Inferior parietal cortex (tissue), 1 donor: ENCODE results near the gene WWC1.

Experiments used
- DNase-seq: peaks from one replicate; pipeline ENCODE4 v3.0.0-alpha.2; 2016; ENCODE audit errors: extremely low spot score

WWC1 gene

GRCh38 chr5:168362097-168362885, 70.8 kb downstream of the WWC1 start:
- DNase-seq, result no peak

DNA sequence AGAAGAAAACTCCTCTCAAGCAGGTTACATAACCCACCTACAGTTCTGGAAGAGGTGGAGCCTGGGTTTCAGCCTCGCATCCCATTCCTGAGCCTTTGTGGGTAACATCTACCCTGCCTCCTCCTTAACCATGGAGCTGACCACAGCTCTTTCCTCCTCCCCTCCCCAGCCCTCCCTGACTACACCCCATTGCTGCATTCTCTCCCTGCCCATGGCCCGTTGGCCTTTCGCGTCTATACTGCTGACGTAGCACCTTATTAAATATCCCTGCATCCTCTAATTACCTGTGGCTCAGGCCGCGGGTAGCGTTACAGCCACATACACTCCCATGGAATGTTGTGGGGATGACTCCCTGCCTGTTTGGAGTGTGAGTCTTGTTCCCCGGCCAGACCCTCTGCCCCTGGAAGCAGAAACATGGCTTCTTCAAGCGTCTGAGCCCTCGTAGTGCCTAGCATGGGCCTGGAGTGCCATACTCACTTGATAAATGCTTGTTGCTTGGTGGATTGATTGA, 72.8 kb downstream of the WWC1 start:
- no peak for DNase-seq

DNA sequence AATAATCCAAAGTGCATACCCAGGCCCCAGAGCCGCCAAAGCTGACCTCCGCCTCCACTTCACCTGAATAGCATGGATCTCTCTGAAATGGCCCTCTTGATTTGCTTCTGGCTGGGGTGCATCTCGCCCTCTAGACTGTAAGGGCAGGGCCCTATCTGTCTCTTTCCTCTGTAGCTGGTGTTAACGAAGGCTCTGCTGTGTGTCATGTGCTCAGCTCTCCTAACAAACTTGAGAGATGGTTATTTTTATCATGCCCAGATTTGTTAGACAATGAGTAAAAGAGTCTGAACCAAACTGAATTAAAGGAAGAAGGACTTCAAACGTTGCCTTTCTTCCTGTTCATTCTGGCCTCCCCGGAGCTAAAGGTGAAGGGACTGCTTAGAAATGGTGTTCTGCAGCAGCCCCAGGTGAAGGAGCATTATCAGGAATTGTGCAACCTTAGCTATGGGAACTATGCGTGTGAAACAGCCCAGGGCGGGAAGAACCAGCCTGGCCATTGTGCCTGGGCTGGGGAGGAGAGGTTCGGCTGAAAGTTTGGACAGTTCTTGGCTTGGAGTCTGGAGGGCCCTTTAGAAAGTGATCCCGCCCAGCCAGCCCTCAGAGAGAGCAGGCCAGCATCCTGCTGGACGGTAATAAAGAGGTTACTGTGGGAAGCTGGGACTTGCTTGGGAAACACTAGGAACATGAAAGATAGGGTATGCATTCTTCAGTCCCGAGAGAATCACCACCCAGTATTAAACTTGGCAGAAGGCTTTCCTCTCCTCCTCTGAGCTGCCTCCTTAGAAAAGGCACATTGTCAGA, 73.5 kb downstream of the WWC1 start:
- DNase-seq, result peak; percentile 38

- DNase-seq, result no peak
Observed at GRCh38 chr5:168365581-168366081, 74.2 kb downstream of the WWC1 start.

GRCh38 chr5:168366116-168366515, 74.7 kb downstream of the WWC1 start:
- peak; percentile 55 for DNase-seq

- DNase-seq, result no peak
Observed at GRCh38 chr5:168368854-168369253, 77.4 kb downstream of the WWC1 start.

- DNase-seq, result no peak
Observed at GRCh38 chr5:168370831-168371230, 79.4 kb downstream of the WWC1 start.

DNA sequence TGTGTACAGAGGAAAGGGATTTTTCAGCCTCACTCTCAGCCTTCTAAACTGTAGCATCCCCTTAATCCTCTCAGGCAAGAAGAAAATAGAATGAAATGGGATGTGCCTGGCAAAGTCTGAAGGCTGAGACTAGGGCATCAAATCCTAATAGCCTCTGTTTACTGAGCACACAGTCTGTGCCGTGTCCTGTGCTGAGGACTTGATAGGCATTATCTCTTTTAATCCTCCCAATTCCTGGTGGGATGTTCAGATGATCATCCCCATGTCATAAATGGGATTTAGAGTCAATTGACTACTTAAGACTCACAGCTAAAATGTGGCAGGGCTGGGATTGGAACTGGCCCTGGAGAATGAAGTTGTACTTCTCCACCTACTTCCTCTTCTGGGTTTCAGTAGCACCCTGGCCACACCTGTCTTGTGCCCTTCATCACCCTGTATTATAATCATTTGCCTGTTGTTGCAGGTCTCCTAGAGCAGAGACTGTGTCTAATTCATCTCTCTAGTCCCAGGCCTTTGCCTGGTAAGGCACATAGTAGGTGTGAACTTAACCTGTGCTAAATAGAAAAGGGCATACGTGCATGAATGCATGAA, 81.0 kb downstream of the WWC1 start:
- DNase-seq, result no peak

DNA sequence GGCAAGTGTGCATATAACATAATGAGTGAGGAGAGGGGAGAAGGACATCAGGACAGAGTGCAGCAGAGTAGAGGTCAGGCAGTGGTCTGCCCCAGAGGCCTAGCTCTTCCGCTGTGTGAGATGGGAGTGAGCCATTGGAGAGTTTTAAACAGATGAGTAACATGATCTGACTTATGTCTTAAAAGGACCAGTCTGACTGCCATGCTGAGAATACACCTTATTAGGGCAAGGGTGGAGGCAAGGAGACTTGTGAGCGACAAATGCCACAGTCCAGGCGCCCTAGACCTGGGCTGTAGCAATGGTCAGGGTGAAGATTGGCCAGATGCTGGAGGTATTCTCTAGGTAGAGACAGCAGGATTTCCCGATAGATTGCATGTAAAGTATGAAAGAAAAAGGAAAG, 83.1 kb downstream of the WWC1 start:
- DNase-seq, result no peak

DNA sequence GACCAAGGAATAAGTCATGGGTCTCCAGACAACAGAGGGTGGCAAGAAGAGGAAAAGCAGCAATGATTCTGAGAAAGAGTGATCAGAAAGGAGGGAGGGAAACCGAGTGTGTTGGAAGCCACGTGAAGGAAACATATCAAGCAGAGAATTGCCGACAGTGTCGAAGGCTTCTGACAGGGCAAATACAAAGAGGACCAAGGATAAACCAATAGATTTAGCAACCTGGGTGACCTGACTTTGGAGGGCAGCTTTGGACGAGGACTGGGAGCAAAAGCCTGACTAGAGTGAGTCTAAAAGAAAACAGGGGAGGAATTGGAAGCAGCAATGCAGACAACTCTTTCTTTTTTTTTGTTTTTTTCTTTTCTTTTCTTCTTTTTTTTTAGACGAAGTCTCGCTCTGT, 83.8 kb downstream of the WWC1 start:
- DNase-seq, result no peak

GRCh38 chr5:168377525-168377924, 86.1 kb downstream of the WWC1 start:
- no peak for DNase-seq

DNA sequence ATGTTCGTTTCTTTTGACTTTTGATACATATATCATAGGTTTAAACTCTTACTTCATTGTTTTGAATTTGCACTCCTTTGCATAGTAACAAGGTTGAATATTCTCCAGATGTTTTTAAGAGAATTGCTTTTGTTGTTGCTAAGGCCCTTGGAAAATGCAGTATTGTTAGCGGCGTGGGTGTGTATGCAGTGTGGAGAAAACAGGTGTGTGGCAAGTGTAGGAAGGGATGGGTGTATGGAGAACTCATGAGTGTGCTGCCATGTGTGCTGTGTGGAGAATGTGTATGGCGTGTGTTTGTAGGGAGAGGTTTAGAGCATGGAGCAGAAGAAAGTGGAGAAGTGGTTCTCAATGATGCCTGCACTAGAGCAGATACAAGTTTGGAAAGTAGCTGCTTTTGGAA, 87.3 kb downstream of the WWC1 start:
- DNase-seq, result no peak

GRCh38 chr5:168382421-168382820, 91.0 kb downstream of the WWC1 start:
- no peak for DNase-seq

DNA sequence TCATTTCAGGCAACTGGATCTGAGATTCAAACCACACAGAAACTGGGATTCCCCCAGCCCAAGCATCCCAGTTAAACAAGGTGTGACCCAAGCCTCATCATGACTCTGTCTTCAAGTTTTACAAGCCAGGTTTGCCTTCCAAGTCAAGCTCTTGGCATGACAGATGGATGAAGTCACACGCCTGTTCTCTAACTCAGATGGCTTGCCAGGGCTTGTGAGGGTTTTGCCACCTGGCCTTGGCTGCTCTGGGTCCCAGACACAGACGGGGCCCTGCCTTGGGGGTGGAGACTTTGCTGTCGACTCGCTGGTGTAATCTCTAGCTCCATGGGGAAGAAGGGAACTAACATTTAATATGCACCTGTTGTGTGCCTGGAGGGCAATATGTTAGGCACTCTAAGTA, 99.0 kb downstream of the WWC1 start:
- no peak for DNase-seq

GRCh38 chr5:168393773-168394172, 102.3 kb downstream of the WWC1 start:
- no peak for DNase-seq

- no peak for DNase-seq
Observed at GRCh38 chr5:168400429-168401220, 109.2 kb downstream of the WWC1 start.

DNA sequence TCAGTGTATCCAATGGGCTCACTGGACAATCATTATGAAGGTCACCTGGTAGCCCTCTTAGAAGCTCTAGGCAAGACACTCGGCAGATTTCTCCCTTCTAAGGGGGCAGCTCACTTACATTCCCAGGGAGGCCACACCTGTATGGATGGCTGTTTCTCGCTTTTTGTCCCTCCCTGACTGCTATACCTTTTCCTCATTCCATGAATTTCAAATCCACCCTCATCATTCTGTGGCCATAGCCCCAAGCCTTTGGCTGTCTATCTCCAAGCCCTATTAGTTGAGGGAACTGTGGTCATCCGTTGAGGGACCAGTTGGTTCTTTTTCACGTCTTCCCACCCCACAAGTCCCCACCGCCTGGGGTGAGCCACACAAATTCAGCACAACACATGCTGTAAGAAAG, 109.8 kb downstream of the WWC1 start:
- DNase-seq, result no peak

DNA sequence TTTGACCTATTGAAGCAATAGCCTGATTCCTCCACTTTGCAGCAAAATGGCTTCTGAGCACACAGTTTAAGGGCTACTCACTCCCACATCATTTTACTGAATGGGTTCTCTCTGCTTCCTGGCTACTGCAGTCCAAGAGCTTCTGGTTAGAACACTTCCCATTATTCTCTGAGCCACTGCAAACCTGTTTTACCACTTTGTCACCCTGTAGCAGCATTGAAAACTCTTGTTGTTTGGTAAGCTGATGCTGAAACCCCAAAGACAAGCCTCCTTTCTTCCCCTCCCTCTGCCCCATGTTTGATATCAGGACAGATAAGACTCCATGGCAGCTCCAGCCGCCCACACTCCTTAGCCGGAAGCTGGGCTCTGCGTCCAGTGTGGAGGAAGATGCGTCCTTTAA, 110.4 kb downstream of the WWC1 start:
- DNase-seq, result no peak

- peak; percentile 39 for DNase-seq
Observed at GRCh38 chr5:168404365-168404764, 112.9 kb downstream of the WWC1 start.

- no peak for DNase-seq
Observed at GRCh38 chr5:168407211-168407610, 115.8 kb downstream of the WWC1 start.

DNA sequence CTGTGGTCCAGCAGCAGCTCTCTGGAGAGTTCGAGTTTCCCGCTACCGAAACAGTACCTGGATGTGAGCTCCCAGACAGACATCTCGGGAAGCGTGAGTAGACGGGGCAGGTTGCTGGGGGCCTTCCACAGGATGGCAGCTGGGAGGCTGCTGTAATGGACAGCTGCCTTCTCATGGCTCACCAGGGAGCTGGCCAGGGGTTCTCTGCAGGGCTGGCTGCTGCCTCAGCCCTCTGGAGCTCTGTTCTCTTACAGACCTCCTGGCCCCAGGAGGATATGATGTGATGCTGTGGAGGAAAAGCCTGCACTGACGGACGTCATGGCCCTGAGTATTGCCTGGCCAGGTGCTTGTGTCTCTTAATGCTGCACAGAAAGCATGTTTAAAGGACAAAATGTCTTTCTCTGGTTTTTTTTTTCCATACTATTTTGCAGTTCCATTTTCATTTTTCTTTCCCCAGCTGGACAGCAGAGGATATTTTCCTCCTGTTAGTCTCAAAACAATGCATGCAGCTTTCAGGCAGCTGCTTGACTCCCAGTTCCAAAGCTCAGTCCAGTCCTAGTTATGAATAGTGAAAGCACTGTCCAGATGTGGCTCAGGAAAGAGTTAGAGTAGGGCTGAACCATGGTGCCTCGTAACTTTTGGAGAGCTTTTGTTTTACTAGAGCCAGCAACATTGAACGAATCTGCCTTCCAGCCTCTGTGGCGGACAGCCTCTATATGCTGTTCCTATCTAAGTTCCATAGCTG, 117.3 kb downstream of the WWC1 start:
- no peak for DNase-seq
